ENCODE results near the gene TXNDC17. TPM values are rescaled to one million over a fixed set of nuclear protein-coding genes. Genes with fewer than 3 reads are reported as not detected.

The TXNDC17 gene
- total and polyA plus RNA-seq, 3 donors from 2014 or later, result 101 to 119 (median 119) TPM

DNA sequence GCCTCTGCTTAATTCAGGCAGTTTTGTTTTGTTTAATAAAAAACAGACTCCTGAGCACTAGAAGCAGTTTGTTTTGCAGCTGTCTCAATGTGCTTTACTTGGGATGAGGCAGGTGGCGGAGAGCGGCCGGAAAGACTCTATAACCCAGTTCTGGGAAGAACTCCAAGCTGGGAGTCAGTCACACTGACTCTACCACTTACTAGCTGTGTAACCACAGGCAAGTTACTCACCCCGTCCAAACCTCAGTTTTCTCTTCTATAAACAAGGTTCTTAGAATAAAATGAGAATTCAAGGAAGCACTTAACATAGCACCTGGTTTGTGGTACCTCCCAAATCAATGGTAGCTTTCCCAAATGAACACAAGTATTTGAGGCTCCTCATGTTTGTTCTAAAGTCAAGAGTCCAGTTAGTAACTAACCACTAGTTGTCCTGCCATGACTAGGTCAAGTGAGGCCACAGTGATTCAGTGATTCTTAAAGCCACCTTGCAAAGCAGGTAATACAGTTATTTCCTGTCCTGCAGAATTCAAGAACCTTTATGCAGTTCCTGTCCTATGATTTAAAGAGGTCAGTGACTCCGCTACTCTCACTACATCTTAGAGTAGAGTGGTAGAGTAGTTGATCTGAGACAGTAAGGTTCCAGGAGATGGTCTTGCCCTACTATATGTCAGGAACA lies 2.7 kb downstream of the TXNDC17 start:
- WGBS, 2 donors, result 80 to 85% methylated on average over 5 of the region's 5 CpGs
- H3K27me3 ChIP-seq, result no peaks in the 10 kb centered on the region
- intact Hi-C loops (cut with DNase I; ENCODE audit: low total_unique reads), result no loop called here
- peaks cover 18% of the 10 kb centered on the region for H3K4me1 ChIP-seq
- no peaks in the 10 kb centered on the region for H3K36me3 ChIP-seq (ENCODE audit: low read depth, missing control alignments)
- no peaks in the 10 kb centered on the region for H3K9me3 ChIP-seq
- DNase-seq, result no peak
- H3K4me3 ChIP-seq, result no peak overlapping the region
- no peak overlapping the region for H3K27ac ChIP-seq
- TF ChIP-seq CTCF (IDR thresholded peaks at IDR 0.05) (no peak), POLR2A (IDR thresholded peaks at IDR 0.05) (no peak)

GRCh38 chr17:6648181-6648580 lies 7.3 kb downstream of the TXNDC17 start:
- DNase-seq, result no peak
- Histone ChIP-seq H3K27ac (no peak overlapping the region), H3K27me3 (no peaks in the 10 kb centered on the region), H3K4me3 (no peak overlapping the region), H3K9me3 (no peaks in the 10 kb centered on the region), H3K36me3 (ENCODE audit: low read depth, missing control alignments) (no peaks in the 10 kb centered on the region), H3K4me1 (peaks cover 29% of the 10 kb centered on the region)
- TF ChIP-seq CTCF (IDR thresholded peaks at IDR 0.05) (no peak), POLR2A (IDR thresholded peaks at IDR 0.05) (no peak)
- intact Hi-C loops (cut with DNase I; ENCODE audit: low total_unique reads), result no loop called here

- TF ChIP-seq CTCF (IDR thresholded peaks at IDR 0.05), result no peak
- TF ChIP-seq POLR2A (IDR thresholded peaks at IDR 0.05), result peak; percentile 37
- 0 to 1% methylated on average over 20 to 35 of the region's 35 CpGs for WGBS, 2 donors
- peaks cover 29% of the 10 kb centered on the region for H3K4me1 ChIP-seq
- peak within 1 kb of the TSS; percentile 90 to 94 for H3K4me3 ChIP-seq
- no peaks in the 10 kb centered on the region for H3K9me3 ChIP-seq
- peak within 1 kb of the TSS; percentile 40 to 91 for H3K27ac ChIP-seq
- peak; percentile 95 for DNase-seq
- no peaks in the 10 kb centered on the region for H3K36me3 ChIP-seq (ENCODE audit: low read depth, missing control alignments)
- H3K27me3 ChIP-seq, result no peaks in the 10 kb centered on the region
- intact Hi-C loops (cut with DNase I; ENCODE audit: low total_unique reads), result no loop called here
Measured at GRCh38 chr17:6651354-6651918, 10.6 kb downstream of the TXNDC17 start, which contains the start of the genes C17orf100 and MED31. Gene C17orf100 (plus strand): TSS chr17:6651762. CDS start chr17:6651914, 152 bp downstream. Gene MED31 (minus strand): TSS chr17:6651605. CDS start chr17:6651528, 77 bp downstream.

GRCh38 chr17:6651919-6652452 lies 11.1 kb downstream of the TXNDC17 start:
- intact Hi-C loops (cut with DNase I; ENCODE audit: low total_unique reads), result no loop called here

More at GRCh38 chr17:6651919-6652452, 11.1 kb downstream of the TXNDC17 start:
- peak overlapping the region; percentile 40 to 91 for H3K27ac ChIP-seq
- no peaks in the 10 kb centered on the region for H3K36me3 ChIP-seq (ENCODE audit: low read depth, missing control alignments)
- 6 to 14% methylated on average over 2 to 45 of the region's 47 CpGs for WGBS, 2 donors
- H3K4me3 ChIP-seq, result peak overlapping the region; percentile 90 to 94
- TF ChIP-seq CTCF (IDR thresholded peaks at IDR 0.05) (no peak), POLR2A (IDR thresholded peaks at IDR 0.05) (no peak)
- H3K27me3 ChIP-seq, result no peaks in the 10 kb centered on the region
- H3K9me3 ChIP-seq, result no peaks in the 10 kb centered on the region
- peak; percentile 72 for DNase-seq
- peaks cover 29% of the 10 kb centered on the region for H3K4me1 ChIP-seq

Measured in testis (tissue), 3 donors.